GM12878 (cell line): ENCODE data around the gene MTCL3.

Source experiments
- ATAC-seq: fragments of 200-7000 bp; cut with Tn5 transposase; 3 replicates; pipeline ENCODE4 v1.9.1; 2020; ENCODE audit warnings: mild to moderate bottlenecking, moderate library complexity
- BruUV-seq: library from RNA; stranded (reverse); fragments of 400-500 nt; replicated peaks from 2 replicates; lab custom pipeline; 2021; lab: Mats Ljungman, UMichigan
- CTCF ChIA-PET: fragments of 300-600 bp; sonication (Branson Sonifier 250); formaldehyde crosslinking; extraction: SDS; loops from one replicate; lab custom pipeline; 2021; ENCODE audit warnings: inconsistent platforms; lab: Yijun Ruan, JAX
- POLR2A ChIA-PET: fragments of 350-600 bp; formaldehyde crosslinking; extraction: SDS; loops from one replicate; lab custom pipeline; 2021; ENCODE audit warnings: inconsistent platforms; lab: Charles Lee
- RAD21 ChIA-PET: fragments of 300-600 bp; sonication (Branson Sonifier 250); formaldehyde crosslinking; loops from one replicate; lab custom pipeline; 2023; ENCODE audit warnings: antibody characterized with exemption; ENCODE audit not compliant: unreplicated experiment; lab: Charles Lee
- SMC1A ChIA-PET: fragments of 300-600 bp; sonication (Branson Sonifier 250); formaldehyde crosslinking; loops from one replicate; lab custom pipeline; 2023; ENCODE audit not compliant: unreplicated experiment, uncharacterized antibody; lab: Charles Lee
- DNase-seq: peaks from one replicate; pipeline ENCODE4 v3.0.0-alpha.2; 2011; ENCODE audit warnings: low read depth, low spot score
- FAIRE-seq: peaks from 3 replicates; lab custom pipeline; 2011; peaks lifted over from hg19 to GRCh38; lab: Jason Lieb, UNC
- H2AFZ ChIP-seq: 2 replicates; pipeline ENCODE4 v1.6.0; 2011; ENCODE audit warnings: low read depth, low read length, control low read depth; ENCODE audit not compliant: control insufficient read depth
- H3K27ac ChIP-seq: 2 replicates; pipeline ENCODE4 v1.5.1; 2011; ENCODE audit warnings: control low read depth; ENCODE audit not compliant: control insufficient read depth, insufficient read depth
- H3K27me3 ChIP-seq, 2 experiments: replicated peaks in 1 of 2; 2 replicates each; pipeline versions ENCODE4 v1.6.0 to v1.6.1; 2011; ENCODE audit warnings: low read length in 1 of 2; ENCODE audit not compliant: control insufficient read depth in 2 of 2, insufficient read depth in 2 of 2
- H3K36me3 ChIP-seq, 2 experiments: 2 replicates each; pipeline ENCODE4 v1.5.1; 2011; ENCODE audit warnings: low read length in 1 of 2; ENCODE audit not compliant: control insufficient read depth in 2 of 2, insufficient read depth in 2 of 2
- H3K4me1 ChIP-seq: 2 replicates; pipeline ENCODE4 v1.6.1; 2011; ENCODE audit warnings: mild to moderate bottlenecking, low read length, moderate library complexity, mixed read lengths; ENCODE audit not compliant: control insufficient read depth, insufficient read depth
- H3K4me2 ChIP-seq: 2 replicates; pipeline ENCODE4 v1.6.0; 2011; ENCODE audit warnings: control low read depth; ENCODE audit not compliant: control insufficient read depth, insufficient read depth
- H3K4me3 ChIP-seq: fragments of 200-600 bp; sonication (generic); 2 replicates; pipeline ENCODE4 v1.5.1; 2016
- H3K79me2 ChIP-seq: 2 replicates; pipeline ENCODE4 v1.6.0; 2011; ENCODE audit warnings: low read length; ENCODE audit not compliant: control insufficient read depth, insufficient read depth
- H3K9ac ChIP-seq: 2 replicates; pipeline ENCODE4 v1.8.0; 2011; ENCODE audit warnings: low read length, control low read depth, mixed read lengths; ENCODE audit not compliant: control insufficient read depth, insufficient read depth
- H3K9me3 ChIP-seq: replicated peaks from 3 replicates; pipeline ENCODE4 v1.5.1; 2011; ENCODE audit warnings: mild to moderate bottlenecking, low read length; ENCODE audit not compliant: control insufficient read depth, insufficient read depth
- H4K20me1 ChIP-seq: 2 replicates; pipeline ENCODE4 v1.6.0; 2011; ENCODE audit not compliant: control insufficient read depth, insufficient read depth
- E2F4 ChIP-seq: IDR thresholded peaks from 2 replicates; pipeline ENCODE4 v1.6.1; 2012; ENCODE audit warnings: low read depth, low read length, improper control_type of control experiment
- EED ChIP-seq: sonication (generic); IDR thresholded peaks from 2 replicates; pipeline ENCODE4 v1.6.1; 2016; ENCODE audit warnings: antibody characterized with exemption, low read depth
- ETV6 ChIP-seq, 2 experiments: fragments of 450-650 bp in 1 of 2; IDR thresholded peaks in 1 of 2; conservative IDR thresholded peaks in 1 of 2; 2 replicates each; pipeline ENCODE4 v1.6.1; 2014; ENCODE audit warnings: antibody characterized with exemption in 1 of 2, borderline replicate concordance in 1 of 2, low read depth in 1 of 2, mild to moderate bottlenecking in 1 of 2, moderate library complexity in 1 of 2
- GABPA ChIP-seq: IDR thresholded peaks from 2 replicates; pipeline ENCODE4 v1.6.1; 2014; ENCODE audit warnings: antibody characterized with exemption, low read depth, mild to moderate bottlenecking, inconsistent platforms
- JUND ChIP-seq: IDR thresholded peaks from 2 replicates; pipeline ENCODE4 v1.6.1; 2012; ENCODE audit warnings: low read depth, mild to moderate bottlenecking, low read length, improper control_type of control experiment, moderate library complexity
- KAT2A ChIP-seq: conservative IDR thresholded peaks from 2 replicates; pipeline ENCODE4 v1.6.1; 2011; ENCODE audit warnings: low read depth, low read length; ENCODE audit not compliant: control insufficient read depth
- PAX5 ChIP-seq: IDR thresholded peaks from 2 replicates; pipeline ENCODE4 v1.6.1; 2011; ENCODE audit warnings: low read depth, low read length, borderline replicate concordance
- PML ChIP-seq: IDR thresholded peaks from 2 replicates; pipeline ENCODE4 v1.6.1; 2012; ENCODE audit warnings: low read length, inconsistent platforms
- RB1 ChIP-seq: fragments of 450-650 bp; formaldehyde crosslinking; IDR thresholded peaks from 2 replicates; pipeline ENCODE4 v1.6.1; 2017; ENCODE audit warnings: mild to moderate bottlenecking, borderline replicate concordance
- SIX5 ChIP-seq: IDR thresholded peaks from 2 replicates; pipeline ENCODE4 v1.6.1; 2011; ENCODE audit warnings: mild to moderate bottlenecking, low read depth, low read length, moderate library complexity; ENCODE audit not compliant: severe bottlenecking
- SKIL ChIP-seq: fragments of 450-650 bp; IDR thresholded peaks from 2 replicates; pipeline ENCODE4 v1.6.1; 2017; ENCODE audit warnings: mild to moderate bottlenecking, low read depth, inconsistent platforms; ENCODE audit not compliant: poor library complexity, severe bottlenecking
- SUPT20H ChIP-seq: IDR thresholded peaks from 2 replicates; pipeline ENCODE4 v1.6.1; 2011; ENCODE audit warnings: low read depth, mild to moderate bottlenecking, low read length, moderate library complexity, borderline replicate concordance; ENCODE audit not compliant: control insufficient read depth
- SUZ12 ChIP-seq: fragments of 200-600 bp; sonication (generic); IDR thresholded peaks from one replicate; pipeline ENCODE4 v1.6.1; 2018; ENCODE audit warnings: antibody characterized with exemption, mild to moderate bottlenecking; ENCODE audit not compliant: unreplicated experiment
- TCF3 ChIP-seq: IDR thresholded peaks from 2 replicates; pipeline ENCODE4 v1.6.1; 2012; ENCODE audit warnings: low read depth, mild to moderate bottlenecking, low read length, borderline replicate concordance; ENCODE audit not compliant: insufficient read depth
- ZNF24 ChIP-seq: fragments of 450-650 bp; IDR thresholded peaks from 2 replicates; pipeline ENCODE4 v1.6.1; 2017; ENCODE audit warnings: antibody characterized with exemption, mild to moderate bottlenecking
- WGBS: methylation state at CpG from one replicate; pipeline ENCODE4 v1.1.6; 2016; ENCODE audit warnings: low lambda C conversion rate; ENCODE audit not compliant: insufficient replicate concordance, insufficient coverage; ENCODE audit errors: missing lambda C conversion rate; 5-methylcytosine and 5-hydroxymethylcytosine counted together
- in situ Hi-C: fragments of 300-500 bp; cut with MboI; formaldehyde crosslinking; loops from 9 replicates; pipeline ENCODE4 v1.14.3; 2018; ENCODE audit warnings: mixed read lengths
- intact Hi-C: fragments of 100-400 bp; cut with micrococcal nuclease; formaldehyde crosslinking; loops from one replicate; pipeline ENCODE4 v1.14.2; 2022; ENCODE audit not compliant: unreplicated experiment
- TF ChIP-seq, protein P1 (sequence below): IDR thresholded peaks from 2 replicates; pipeline ENCODE4 v1.6.1; 2011; ENCODE audit warnings: low read depth, mild to moderate bottlenecking, low read length, moderate library complexity, borderline replicate concordance; ENCODE audit errors: extremely low read depth
- TF ChIP-seq, protein P2 (sequence below): fragments of 450-650 bp; IDR thresholded peaks from 2 replicates; pipeline ENCODE4 v1.6.1; 2016; ENCODE audit warnings: mild to moderate bottlenecking, moderate library complexity, borderline replicate concordance

The MTCL3 gene

DNA sequence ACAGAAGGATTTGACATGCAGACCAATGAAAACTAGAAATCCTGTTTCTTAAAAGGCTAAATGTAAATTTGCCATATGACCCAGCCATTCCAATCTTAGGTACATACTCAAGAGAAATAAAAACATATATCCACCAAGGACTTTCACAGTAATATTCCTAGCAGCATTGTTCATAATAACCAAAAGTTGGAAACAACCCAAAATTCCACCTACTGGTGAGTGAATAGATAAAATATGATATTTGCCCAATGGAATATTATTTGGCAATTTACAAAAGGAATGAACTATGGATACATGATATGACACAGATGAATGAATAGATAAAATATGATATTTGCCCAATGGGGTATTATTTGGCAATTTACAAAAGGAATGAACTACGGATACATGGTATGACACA lies 22.7 kb downstream of the MTCL3 start:
- no peaks in the 10 kb centered on the region for H3K79me2 ChIP-seq
- POLR2A ChIA-PET, result no interaction called here
- in situ Hi-C loops (no loop called here), intact Hi-C loops (no loop called here)
- H2AFZ ChIP-seq, result no peak overlapping the region
- ATAC-seq (no peak), FAIRE-seq (no peak), DNase-seq (no peak)
- H3K4me1 ChIP-seq, result no peaks in the 10 kb centered on the region
- H3K4me2 ChIP-seq, result no peak overlapping the region
- H3K9me3 ChIP-seq, result no peaks in the 10 kb centered on the region
- H4K20me1 ChIP-seq, result no peaks in the 10 kb centered on the region
- H3K27ac ChIP-seq, result no peak overlapping the region
- H3K4me3 ChIP-seq, result no peak overlapping the region
- SMC1A ChIA-PET, result interaction anchor here (0.7 to 4.6 kb wide), 3 partner anchors 9 to 43 kb away, joined by 3 to 21 read pairs (median 6); no protein-coding TSS in a partner anchor
- CTCF ChIA-PET, result interaction anchor here (0.9 to 3.9 kb wide), 4 partner anchors 9 to 30 kb away, joined by 3 to 14 read pairs (median 6); no protein-coding TSS in a partner anchor
- H3K36me3 ChIP-seq, result no peaks in the 10 kb centered on the region
- no peaks in the 10 kb centered on the region for H3K27me3 ChIP-seq
- RAD21 ChIA-PET, result interaction anchor here (0.7 kb wide), 1 partner anchor 19 kb away, joined by 3 read pairs; no protein-coding TSS in a partner anchor
- H3K9ac ChIP-seq, result no peak overlapping the region
- no TSS peak for BruUV-seq
- 48% methylated on average over 1 of the region's 1 CpG for WGBS
- TF ChIP-seq, protein P1, sequence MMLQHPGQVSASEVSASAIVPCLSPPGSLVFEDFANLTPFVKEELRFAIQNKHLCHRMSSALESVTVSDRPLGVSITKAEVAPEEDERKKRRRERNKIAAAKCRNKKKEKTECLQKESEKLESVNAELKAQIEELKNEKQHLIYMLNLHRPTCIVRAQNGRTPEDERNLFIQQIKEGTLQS, result no peak
- TF ChIP-seq, protein P2, sequence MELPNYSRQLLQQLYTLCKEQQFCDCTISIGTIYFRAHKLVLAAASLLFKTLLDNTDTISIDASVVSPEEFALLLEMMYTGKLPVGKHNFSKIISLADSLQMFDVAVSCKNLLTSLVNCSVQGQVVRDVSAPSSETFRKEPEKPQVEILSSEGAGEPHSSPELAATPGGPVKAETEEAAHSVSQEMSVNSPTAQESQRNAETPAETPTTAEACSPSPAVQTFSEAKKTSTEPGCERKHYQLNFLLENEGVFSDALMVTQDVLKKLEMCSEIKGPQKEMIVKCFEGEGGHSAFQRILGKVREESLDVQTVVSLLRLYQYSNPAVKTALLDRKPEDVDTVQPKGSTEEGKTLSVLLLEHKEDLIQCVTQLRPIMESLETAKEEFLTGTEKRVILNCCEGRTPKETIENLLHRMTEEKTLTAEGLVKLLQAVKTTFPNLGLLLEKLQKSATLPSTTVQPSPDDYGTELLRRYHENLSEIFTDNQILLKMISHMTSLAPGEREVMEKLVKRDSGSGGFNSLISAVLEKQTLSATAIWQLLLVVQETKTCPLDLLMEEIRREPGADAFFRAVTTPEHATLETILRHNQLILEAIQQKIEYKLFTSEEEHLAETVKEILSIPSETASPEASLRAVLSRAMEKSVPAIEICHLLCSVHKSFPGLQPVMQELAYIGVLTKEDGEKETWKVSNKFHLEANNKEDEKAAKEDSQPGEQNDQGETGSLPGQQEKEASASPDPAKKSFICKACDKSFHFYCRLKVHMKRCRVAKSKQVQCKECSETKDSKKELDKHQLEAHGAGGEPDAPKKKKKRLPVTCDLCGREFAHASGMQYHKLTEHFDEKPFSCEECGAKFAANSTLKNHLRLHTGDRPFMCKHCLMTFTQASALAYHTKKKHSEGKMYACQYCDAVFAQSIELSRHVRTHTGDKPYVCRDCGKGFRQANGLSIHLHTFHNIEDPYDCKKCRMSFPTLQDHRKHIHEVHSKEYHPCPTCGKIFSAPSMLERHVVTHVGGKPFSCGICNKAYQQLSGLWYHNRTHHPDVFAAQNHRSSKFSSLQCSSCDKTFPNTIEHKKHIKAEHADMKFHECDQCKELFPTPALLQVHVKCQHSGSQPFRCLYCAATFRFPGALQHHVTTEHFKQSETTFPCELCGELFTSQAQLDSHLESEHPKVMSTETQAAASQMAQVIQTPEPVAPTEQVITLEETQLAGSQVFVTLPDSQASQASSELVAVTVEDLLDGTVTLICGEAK, result no peak
- TF ChIP-seq SUPT20H (no peak), JUND (no peak), ZNF24 (no peak), TCF3 (no peak), ETV6 (conservative IDR thresholded peaks at IDR 0.05 in 1 of 2, IDR thresholded peaks at IDR 0.05 in 1 of 2; ENCODE audit: borderline replicate concordance in 1 of 2, low read depth in 1 of 2) (no peak), EED (no peak), GABPA (no peak), PML (no peak), SIX5 (no peak), SKIL (no peak), KAT2A (no peak), RB1 (no peak), E2F4 (no peak), PAX5 (no peak), SUZ12 (no peak)
